Measurements from ENCODE around the gene SPDYE2. TPM values are rescaled to one million over a fixed set of nuclear protein-coding genes. Genes with fewer than 3 reads are reported as not detected.

The SPDYE2 gene
- total RNA-seq, 1 experiment from 2014 or later = 0.15 TPM

Other genes starting within 250 kb of the SPDYE2 start
- not detected in 3 replicates for gene SPDYE6, start 194.8 kb upstream of the SPDYE2 start, total RNA-seq (2021)
- gene PRKRIP1, start 154.9 kb upstream of the SPDYE2 start, total RNA-seq (2021) = 27.5 to 34.4 TPM (median 30.1 TPM) in 3 replicates
- gene ORAI2, start 117.7 kb upstream of the SPDYE2 start, total RNA-seq (2021) = 22.2 to 25.9 TPM (median 24.7 TPM) in 3 replicates
- 20.4 to 24.8 TPM (median 22.9 TPM) in 3 replicates for gene ALKBH4, start 86.4 kb upstream of the SPDYE2 start, total RNA-seq (2021)
- gene LRWD1, start 86.2 kb upstream of the SPDYE2 start, total RNA-seq (2021) = 37.4 to 41.7 TPM (median 39.6 TPM) in 3 replicates
- 45.9 to 51.7 TPM (median 50.5 TPM) in 3 replicates for gene POLR2J, start 72.3 kb upstream of the SPDYE2 start, total RNA-seq (2021)
- 3.6 to 6.2 TPM (median 3.9 TPM) in 3 replicates for gene RASA4B, start 33.4 kb upstream of the SPDYE2 start, total RNA-seq (2021)
- 9.0 to 11.2 TPM (median 10.5 TPM) in 3 replicates for gene UPK3BL2, start 7.5 kb upstream of the SPDYE2 start, total RNA-seq (2021)
- 21.2 to 26.5 TPM (median 24.7 TPM) in 3 replicates for gene POLR2J3, start 21.4 kb downstream of the SPDYE2 start, total RNA-seq (2021)
- gene RASA4, start 65.5 kb downstream of the SPDYE2 start, total RNA-seq (2021) = 11.2 to 17.9 TPM (median 17.4 TPM) in 3 replicates
- gene UPK3BL1, start 91.6 kb downstream of the SPDYE2 start, total RNA-seq (2021) = 21.3 to 27.4 TPM (median 23.2 TPM) in 3 replicates
- 0.23 TPM in 1 of 3 replicates, not detected in the others for gene SPDYE2B, start 99.1 kb downstream of the SPDYE2 start, total RNA-seq (2021)
- 4.3 to 5.9 TPM (median 5.5 TPM) in 3 replicates for gene POLR2J2, start 120.4 kb downstream of the SPDYE2 start, total RNA-seq (2021)
- 7.7 to 8.6 TPM (median 7.9 TPM) in 3 replicates for gene FAM185A, start 197.8 kb downstream of the SPDYE2 start, total RNA-seq (2021)